Fibroblast of peridontal ligament (primary cell): ENCODE data around the gene PRXL2B.

Experiments
- DNase-seq: peaks from one replicate; pipeline ENCODE4 v3.0.0-alpha.2; 2010; ENCODE audit errors: extremely low read depth

The PRXL2B gene

DNA sequence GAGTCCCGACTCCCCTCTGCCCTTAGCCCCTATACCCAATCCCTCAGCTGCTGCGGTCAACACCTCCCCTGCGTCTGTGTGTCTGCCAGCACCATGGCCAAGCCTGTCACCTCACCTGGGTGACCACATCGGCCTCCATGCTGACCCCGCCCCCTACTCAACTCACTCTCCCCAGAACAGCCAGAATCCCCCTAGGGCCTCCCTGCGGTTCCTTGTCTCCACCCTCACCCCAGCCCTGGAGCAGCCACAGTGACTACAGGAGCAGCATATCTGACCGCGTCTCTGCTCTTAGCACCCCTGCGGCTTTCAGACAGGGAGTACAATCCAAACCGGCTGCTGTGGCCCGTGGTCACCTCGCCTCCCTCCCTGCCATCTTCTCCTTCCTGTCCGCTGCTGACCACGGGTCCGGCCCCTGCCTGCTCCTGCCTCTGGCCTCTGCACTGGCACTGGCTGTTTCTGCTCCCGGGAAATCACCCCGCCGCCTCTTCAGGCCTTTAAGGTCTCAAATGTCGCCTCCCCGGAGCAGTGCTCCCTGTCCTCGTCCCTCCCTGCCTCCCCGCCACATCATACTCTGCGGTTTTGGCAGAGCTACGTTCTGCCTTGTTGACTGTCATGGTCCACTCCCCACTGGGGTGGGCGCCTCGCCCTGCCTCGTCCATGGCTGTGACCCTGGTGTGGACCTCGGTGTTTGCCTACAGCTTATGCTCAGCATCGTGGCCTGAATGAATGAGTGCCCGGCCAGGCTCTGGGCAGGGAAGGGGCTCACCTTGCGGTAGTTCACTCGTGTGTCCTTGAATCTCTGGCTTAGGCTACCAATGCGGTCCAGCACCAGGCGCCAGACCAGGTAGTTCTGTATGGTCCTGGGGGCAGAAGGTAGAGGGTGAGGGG, 11.1 kb downstream of the PRXL2B start:
- no peak for DNase-seq

DNA sequence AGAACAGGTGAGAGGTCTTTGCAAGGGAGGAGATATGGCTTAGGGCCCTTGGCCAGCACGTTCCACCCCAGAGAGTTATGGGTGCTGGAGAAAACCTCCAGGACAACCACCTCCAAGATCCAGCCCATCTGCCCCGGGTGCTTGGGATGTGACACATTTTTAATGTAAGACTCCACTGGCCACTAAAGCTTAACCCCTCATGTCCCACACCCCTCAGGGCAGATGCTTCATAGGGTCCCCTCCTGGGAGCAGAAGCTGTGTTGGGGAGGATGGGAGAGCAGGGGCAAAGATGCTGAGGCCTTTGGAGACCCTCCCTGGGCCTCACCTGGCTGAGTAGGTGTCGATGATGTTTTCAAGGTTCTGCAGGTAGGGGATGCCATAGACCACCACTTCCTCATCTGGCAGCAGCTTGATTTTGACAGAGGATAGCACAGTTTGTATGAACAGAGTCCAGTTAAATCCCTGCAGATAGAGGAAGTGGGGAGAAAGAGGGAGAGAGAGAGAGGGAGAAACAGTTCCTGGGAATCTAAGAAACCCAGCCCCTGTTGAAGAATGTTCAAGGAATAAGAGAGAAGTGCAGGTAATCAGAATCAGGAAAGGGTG, 11.9 kb downstream of the PRXL2B start:
- no peak for DNase-seq

DNA sequence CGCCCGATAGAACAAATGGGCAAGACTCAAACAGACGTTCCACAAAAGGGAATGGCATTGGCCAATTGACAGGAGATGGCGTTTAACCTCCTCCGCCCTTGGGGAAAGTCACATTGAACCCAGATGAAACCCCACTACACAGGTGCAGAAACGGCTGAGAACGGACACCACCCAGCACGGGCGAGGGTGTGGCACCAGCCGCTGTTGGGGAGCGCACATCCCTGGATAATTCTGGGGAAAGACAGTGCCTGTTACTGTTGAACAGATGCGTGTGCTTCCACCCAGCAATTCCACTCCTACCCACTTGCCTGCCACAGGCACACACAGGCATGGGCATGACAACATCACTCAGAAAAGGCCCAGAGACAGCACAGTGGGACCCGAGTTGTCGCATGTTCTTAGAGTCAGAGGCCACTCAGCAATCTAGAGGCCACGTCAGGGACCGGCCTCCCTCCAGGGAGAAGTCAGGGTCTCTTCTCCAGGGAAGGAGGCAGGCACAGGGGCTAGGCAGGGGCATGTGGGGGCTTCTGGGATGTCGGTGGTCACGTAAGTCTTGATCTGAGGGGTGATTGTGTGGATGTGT, 15.2 kb downstream of the PRXL2B start:
- no peak for DNase-seq

GRCh38 chr1:2602311-2602835, 15.8 kb downstream of the PRXL2B start:
- DNase-seq, result no peak

DNA sequence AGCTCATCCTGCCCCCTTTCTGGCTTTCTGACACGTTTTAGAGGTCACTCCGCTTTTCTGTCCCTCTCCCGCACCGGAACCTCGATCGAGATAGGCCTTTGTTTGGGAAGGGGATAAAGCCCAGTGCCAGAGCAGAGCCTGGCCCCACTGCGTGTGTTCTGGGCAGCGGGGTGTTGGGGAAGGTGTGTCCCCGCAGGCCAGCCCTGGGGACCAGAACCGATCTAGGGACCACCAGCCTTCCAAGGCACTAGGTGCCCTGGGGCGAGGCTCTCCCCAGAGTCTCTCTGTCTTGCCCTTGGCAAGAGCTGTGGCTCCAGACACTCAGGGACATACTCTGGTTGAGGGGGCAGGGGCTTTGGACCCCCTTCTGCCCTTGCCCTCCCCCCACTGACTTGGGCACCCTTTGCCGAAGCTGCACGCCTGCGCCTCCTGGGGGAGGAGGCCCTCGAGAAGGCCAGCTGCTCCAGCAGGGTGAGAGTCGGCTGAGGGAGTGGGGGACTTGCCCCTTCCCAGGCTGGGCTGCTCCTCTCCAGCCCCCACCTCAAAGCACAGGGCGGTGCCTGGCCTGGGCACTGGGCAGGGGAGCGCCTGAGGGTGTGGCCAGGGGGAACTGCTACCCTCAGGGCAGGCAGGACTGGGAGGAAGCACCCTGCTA, 16.4 kb downstream of the PRXL2B start:
- DNase-seq, result no peak

DNA sequence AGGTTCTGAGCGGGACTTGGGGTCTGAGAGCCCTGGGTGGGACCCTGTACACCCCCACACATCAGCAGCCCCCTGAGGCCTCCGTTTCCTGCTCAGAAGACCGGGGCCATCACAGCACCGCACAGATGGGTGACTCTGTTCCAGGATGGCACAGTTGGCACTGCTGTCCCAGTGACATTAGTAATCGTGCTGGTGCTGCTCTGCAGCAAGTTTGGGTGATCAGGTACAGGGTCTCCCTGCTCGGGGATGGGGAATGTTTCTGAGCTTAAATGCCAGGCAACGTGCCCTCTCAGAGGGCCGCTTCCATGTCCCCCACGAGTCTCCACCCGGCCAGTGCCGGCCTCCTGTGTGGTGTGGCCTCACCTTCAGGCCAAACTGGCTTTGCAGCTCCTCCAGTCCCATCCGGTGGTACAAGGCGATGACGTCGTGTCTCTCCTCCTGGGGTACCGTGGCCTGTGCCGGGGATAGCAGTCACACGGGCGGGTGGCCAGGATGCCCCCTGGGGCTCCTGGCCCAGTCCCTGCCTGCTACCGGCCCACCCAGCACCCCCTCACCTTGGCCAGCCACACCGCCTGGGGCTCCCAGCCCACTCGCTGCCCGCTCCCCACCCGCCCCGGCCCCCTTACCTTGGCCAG, 17.1 kb downstream of the PRXL2B start:
- DNase-seq, result no peak

DNA sequence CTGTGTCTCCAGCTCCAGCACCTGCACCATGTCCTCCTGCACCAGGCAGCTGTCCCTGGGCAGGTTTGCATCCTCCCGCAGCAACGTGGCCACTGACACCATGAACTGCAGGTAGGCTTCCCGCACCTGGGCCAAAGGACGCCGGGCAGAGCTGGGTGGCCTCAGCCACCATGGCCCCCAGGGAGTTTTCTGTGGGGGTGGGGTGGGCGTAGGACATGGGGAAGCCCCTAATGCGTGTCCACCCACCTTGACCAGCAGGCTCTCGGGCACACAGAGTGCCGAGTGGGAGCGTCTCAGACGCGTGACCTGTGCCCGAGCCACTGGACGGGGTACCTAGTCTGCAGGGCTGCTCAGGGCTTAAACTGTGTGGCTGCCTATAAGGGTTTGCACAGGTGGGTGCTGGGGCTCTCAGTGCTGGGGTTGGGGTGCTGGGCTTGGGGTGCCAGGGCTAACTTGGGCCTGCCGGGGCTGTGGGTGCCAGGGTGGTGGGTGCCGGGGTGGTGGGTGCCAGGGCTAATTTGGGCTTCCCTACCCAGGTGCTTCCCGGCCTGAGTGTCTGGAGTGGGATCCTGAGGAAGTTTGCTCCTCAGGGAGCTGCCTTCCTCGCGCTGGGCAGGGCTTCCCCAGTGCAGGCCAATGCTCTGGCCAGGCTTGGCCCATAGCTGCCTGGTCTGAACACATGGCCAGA, 17.7 kb downstream of the PRXL2B start:
- DNase-seq, result no peak

- DNase-seq, result no peak
Measured at GRCh38 chr1:2604844-2605508, 18.4 kb downstream of the PRXL2B start.

DNA sequence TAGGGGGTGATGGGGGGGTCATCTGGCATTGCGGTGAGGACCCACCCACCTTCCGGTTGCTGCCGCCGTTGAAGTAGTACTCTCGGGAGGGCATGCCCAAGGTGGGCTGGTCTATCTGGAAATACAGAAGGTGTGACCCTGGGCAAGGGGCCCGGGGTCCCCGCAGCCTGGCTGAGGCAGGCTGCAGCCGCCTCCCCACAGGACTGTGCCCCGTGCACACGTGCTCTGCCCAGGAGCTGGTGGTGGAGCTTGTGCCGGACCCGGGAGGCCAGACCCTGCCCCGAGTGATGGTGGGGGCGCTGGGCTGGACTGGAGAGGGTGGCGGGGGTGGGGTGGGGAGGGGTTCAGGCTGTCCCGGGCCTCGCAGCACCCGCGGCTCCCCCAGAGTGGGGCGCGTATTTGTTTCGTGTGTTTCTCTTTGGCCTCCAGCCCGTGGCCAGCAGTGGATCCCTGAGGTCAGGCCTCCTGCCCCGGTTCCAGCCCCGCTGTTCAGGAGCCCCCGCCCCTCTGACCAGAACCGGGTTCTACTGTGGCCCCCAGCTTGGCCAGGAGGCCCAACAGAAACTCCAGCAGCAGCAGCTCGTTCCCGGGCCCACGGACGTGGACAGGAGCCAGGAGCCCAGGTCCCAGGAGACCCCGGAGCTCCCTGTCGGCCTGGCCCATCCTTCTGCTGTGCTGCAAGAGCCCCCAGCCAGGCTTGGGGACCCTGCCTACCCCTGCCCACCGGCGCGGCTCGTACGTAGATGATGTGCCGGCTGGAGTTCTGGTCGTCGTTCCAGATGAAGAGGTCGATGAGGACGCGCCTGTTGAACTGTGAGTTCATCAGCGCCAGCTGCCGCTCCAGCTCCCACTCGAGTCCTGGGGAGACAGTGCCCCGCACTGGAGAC, 19.2 kb downstream of the PRXL2B start:
- DNase-seq, result no peak

DNA sequence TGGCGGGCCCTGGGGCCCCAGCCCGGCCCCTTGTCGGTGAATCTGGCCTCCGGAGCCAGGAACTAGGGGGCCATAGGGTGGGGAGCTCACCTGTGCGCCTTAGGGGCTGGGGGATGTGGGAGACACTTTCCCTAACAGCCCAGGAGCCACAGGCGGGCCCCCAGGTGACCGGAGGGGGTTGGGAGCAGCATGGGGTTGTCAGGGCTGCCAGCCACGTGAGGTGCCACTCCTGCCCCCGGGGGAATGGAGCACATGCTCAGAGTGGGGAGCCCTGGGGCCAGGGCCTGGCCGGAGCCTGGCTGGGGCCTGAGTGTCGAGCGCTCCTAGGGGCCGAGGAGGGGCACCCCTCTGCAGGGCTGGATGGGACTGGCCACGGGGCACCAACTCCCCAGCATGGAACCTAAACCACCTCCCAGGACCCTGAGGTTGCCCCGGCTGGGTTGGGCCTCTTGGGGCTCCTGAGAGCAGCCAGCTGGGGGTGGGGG, 19.9 kb downstream of the PRXL2B start:
- DNase-seq, result no peak

GRCh38 chr1:2606881-2607621, 20.5 kb downstream of the PRXL2B start:
- DNase-seq, result no peak

GRCh38 chr1:2607641-2608091, 21.1 kb downstream of the PRXL2B start:
- no peak for DNase-seq

DNA sequence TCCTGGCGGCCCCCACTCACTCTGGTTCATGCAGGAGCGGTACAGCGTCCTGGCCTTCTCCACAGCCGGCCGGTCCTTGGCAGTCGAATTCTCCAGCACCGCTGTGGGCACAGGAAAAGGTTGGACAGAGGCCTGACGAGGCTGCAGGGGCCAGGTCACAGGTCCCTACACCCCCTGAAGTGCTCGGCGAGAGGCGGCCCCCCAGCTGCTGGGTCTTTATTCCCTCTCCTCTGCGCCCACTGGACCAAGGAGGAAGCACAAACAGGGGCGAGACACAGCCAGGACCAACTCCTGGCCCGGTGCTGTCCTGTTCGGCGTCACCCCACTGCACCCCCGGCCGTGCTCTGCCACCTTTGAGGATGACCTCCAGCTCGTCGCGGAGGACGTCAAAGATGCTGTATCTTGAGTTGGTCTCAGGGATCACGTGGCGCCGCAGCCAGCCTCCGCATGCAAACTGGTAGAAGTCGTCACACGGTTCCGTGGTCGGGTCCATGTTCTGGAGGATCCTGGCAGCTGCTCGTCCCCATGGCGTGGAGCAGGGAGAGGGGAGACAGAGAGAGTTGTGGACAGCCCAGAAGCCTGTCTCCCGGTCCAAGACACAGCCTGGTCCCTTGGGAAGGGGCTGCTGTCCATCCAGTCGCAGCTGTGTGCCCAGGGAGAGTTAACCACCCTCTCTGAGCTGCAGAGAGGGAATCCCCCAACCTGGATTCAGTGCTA, 22.9 kb downstream of the PRXL2B start:
- DNase-seq, result no peak

DNA sequence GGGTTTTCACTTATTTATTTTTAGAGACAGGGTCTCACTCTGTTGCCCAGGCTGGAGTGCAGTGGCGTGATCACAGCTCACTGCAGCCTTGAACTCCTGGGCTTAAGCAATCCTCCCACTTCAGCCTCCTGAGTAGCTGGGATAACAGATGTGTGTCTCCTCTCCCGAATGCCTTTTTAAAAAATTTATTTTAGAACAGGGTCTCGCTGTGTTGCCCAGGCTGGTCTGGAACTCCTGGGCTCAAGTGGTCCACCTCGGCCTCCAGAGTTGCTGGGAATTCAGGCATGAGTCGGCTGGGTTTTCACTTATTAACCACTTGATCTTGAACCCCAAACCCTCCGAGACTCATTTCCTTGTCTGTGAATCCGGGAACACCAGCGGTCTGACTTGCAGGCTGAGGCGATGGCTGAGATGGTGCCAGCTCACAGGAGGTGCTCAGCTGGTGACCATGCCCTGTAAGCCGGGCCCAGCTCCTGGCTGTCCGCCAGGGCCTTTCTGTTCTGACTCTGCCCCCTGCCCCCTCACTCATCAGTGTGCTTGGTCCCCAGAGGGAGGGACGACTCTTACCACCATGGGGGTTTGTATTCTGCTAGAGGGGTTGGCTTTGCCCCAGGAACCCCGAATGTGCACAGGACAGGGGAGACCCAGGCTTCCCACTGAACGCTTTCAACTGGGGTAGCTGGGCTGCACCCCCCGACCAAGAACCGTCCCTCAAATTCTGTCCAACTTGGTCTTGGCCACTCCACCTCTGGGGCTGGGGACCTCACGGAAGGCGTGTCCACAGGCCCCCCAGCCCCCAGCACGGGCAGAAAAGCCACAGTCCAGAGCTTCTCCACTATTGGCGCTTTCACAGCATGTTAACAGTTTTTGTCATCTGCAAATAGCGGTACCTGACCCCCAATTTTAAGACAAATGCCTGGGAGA, 23.7 kb downstream of the PRXL2B start:
- DNase-seq, result no peak

GRCh38 chr1:2611031-2611501, 24.5 kb downstream of the PRXL2B start:
- no peak for DNase-seq

GRCh38 chr1:2611621-2612437, 25.3 kb downstream of the PRXL2B start:
- DNase-seq, result no peak
